Measurements from ENCODE around the gene EGFL6.

DNA sequence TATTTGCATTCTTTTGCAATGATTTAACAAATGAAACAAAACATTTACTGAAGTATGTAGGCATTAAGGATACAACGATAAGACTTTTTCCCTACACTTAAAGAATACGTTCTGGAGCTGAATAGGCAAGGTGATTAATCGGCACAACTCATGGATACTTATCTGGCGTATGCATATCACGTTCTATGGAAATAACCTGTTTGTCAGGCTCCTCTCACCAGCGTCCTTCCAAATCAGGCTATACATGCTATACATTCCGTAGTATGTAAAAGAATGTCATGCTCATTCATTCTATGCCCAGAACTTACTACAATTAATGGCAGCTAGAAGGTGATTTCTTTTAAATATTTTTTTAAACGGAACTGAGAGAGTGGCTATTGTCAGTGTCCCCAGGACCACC, 57.9 kb downstream of the EGFL6 start:
- TF ChIP-seq POLR2AphosphoS5 (IDR thresholded peaks at IDR 0.05) (no peak), CTCF (IDR thresholded peaks at IDR 0.05) (no peak)

All from upper lobe of left lung (tissue), 4 donors.